H1 (cell line): ENCODE results near the gene ANXA5. TPM values are rescaled to one million over a fixed set of nuclear protein-coding genes. Genes with fewer than 3 reads are reported as not detected.

Source experiments
- NANOG ChIP-seq: IDR thresholded peaks from 2 replicates; pipeline ENCODE4 v1.6.1; 2011; ENCODE audit warnings: low read length, low read depth, mild to moderate bottlenecking, inconsistent platforms; ENCODE audit not compliant: insufficient read depth, poor library complexity, severe bottlenecking
- POLR2A ChIP-seq, 2 experiments: IDR thresholded peaks; 1 replicate in 1 of 2; 2 replicates in 1 of 2; pipeline ENCODE4 v1.6.1; 2011; ENCODE audit warnings: low read depth in 2 of 2, low read length in 2 of 2, mild to moderate bottlenecking in 2 of 2; ENCODE audit errors: control extremely low read depth in 1 of 2
- SP1 ChIP-seq: IDR thresholded peaks from 2 replicates; pipeline ENCODE4 v1.6.1; 2011; ENCODE audit warnings: low read depth, low read length
- polyA plus RNA-seq, 7 experiments: library from polyadenylated mRNA; depleted of rRNA in 3 of 7; stranded (reverse) in 5 of 7; unstranded in 2 of 7; fragments of >200 nt in 5 of 7; fragments of 200-250 nt in 2 of 7; gene quantifications; 1 replicate in 5 of 7; 2 replicates in 1 of 7; 4 replicates in 1 of 7; pipeline versions ENCODE4 v1.2.1 to v1.2.3, GENCODE V29; 2011 to 2013; ENCODE audit warnings: missing spikeins in 2 of 7, mixed read lengths in 2 of 7
- total RNA-seq: library from RNA; stranded (reverse); fragmentation: NEBNext Ultra II Directional; extraction: Animal tissue kit (Norgen Biotek cat#: 25700); gene quantifications from 2 replicates; pipeline ENCODE4 v1.2.1, GENCODE V29; 2021
- TF ChIP-seq, protein P1 (sequence below): IDR thresholded peaks from 2 replicates; pipeline ENCODE4 v1.6.1; 2011; ENCODE audit warnings: low read depth, mild to moderate bottlenecking, low read length; ENCODE audit not compliant: insufficient read depth

Gene ANXA5
- total and polyA plus RNA-seq, 2 of the 8 experiments (the other 6 are each of a cell fraction or from before 2014, with no cell fraction given), result 213 to 221 TPM

DNA sequence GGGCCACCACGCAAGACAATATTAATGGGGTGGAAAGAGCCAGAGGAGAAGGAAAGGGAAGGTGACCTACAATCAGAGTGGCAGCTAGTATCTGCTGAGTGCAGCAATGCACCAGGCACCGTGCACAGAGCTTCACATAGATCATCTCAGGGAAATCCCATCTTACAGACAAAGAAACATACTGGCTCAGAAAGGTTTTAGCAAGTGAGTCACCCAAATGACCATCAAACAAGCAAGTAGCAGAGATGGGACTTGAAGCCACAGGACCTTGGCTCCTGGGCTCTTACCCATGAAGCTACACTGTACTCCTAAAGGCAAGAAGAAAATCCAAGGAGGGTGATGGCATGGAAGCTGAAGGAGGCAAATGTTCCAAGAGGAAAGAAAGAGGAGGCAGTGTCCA, 6.8 kb downstream of the ANXA5 start (continued):
- TF ChIP-seq, protein P1, sequence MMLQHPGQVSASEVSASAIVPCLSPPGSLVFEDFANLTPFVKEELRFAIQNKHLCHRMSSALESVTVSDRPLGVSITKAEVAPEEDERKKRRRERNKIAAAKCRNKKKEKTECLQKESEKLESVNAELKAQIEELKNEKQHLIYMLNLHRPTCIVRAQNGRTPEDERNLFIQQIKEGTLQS, result no peak
- TF ChIP-seq SP1 (no peak), NANOG (no peak), POLR2A (IDR thresholded peaks at IDR 0.05; ENCODE audit: control extremely low read depth in 1 of 2, low read depth in 2 of 2, low read length in 2 of 2) (no peak)
